Astrocyte of the spinal cord (primary cell): Measurements from ENCODE around the gene VWA3B.

Source experiments
- DNase-seq: peaks from one replicate; pipeline ENCODE4 v3.0.0; 2011; ENCODE audit warnings: low read depth, low spot score
- H3K4me3 ChIP-seq: 2 replicates; pipeline ENCODE4 v1.5.1; 2011; ENCODE audit warnings: low read depth, mild to moderate bottlenecking, low read length, moderate library complexity
- CTCF ChIP-seq: IDR thresholded peaks from 2 replicates; pipeline ENCODE4 v1.5.1; 2012; ENCODE audit warnings: low read depth, mild to moderate bottlenecking, low read length, inconsistent platforms
- in situ Hi-C: cut with HindIII; loops from 2 replicates; pipeline ENCODE4 v1.10.0; 2017; ENCODE audit warnings: low sequenced_read_pairs

VWA3B gene

DNA sequence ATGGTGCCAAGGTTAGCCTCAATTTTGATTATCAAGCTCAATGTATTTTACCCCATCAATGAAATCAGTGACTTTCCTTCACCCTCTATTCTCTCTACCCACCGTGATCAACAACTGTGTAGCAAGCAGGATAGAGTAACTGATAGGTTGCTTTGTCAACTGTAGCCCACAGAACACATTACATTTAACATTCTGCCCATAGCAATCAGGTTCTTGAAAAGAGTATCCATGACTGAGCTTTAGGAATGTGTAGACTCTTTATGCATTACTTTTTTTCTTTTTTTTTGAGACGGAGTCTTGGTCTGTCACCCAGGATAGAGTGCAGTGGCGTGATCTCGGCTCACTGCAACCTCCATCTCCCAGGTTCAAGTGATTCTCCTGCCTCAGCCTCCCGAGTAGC is 19.8 kb upstream of the VWA3B start:
- no peak for TF ChIP-seq CTCF
- in situ Hi-C loops: no loop called here
- H3K4me3 ChIP-seq: no peak overlapping the region
- DNase-seq: no peak

DNA sequence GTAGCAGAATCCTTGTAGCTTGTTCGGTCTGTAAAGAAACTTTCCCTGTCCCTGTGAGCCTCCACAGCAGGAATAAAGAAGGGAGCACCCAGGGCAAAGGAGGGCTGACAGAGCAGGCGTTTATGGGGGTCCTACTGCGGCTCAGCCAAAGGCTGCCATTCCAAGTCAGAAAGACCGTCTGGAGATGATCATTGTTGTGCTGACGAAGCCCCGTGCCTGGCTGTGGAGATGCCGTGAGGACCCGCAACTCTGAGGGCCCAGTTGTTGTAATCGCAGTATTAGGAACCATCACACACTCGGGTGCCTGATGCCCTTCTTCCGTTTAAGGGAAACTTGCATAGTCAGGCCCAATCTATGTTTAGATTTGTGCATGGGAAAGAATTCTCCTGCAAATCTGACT is 16.9 kb upstream of the VWA3B start:
- DNase-seq: no peak
- TF ChIP-seq CTCF: no peak
- in situ Hi-C loops: no loop called here
- H3K4me3 ChIP-seq: no peak overlapping the region

GRCh38 chr2:98072442-98072841 is 14.5 kb upstream of the VWA3B start:
- in situ Hi-C loops: no loop called here
- no peak for DNase-seq
- no peak overlapping the region for H3K4me3 ChIP-seq
- TF ChIP-seq CTCF: no peak

DNA sequence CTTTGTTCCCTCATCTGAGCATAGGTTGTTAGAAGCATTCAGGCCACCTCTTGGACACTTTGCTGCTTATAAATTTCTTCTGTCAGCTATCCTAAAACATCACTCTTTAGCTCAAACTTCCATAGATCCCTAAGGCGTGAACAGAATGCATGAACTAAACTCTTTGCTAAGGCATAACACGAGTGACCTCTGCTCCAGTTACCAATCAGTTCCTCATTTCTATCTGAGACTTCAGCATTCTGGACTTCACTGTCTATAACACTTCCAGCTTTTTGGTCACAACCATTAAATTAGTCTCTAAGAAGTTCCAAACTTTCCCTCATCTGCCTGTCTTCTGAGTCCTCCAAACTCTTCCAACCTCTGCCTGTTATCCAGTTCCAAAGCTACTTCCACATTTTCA is 8.3 kb upstream of the VWA3B start:
- no peak for DNase-seq
- in situ Hi-C loops: no loop called here
- H3K4me3 ChIP-seq: no peak overlapping the region
- TF ChIP-seq CTCF: no peak

DNA sequence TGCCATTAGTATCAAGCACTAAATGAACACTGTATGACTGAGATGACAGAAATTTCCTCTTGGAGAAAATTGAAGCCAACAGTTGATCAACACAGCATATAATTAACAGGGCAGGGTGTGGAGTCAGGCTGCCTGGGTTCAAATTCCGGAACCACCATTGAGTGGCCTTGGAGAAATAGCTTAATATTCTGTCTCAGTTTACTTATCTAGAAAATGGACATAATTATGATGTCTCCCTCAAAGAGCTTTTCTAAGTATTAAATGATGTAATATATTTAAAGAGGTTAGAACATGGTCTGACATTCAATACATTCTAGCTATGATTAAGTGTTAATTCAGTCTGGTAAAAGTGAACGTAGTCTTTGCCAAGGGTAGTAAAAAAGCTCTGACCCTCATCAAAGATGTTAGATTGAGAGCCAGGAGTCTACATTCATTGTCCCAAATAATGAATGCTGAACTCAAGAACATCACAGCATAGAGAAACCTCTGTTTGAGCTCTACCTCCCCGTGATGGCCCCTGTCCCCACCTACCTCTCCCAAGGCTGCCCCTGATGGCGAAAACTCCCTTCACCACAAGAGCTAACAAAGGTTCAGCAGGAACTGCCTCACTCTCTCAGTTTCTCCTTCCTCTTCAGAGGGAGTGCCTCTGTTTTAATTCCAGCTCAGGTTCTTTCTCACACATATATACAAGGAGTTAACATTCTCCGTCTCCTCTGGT is 2.7 kb upstream of the VWA3B start:
- TF ChIP-seq CTCF: no peak
- no peak for DNase-seq
- in situ Hi-C loops: no loop called here
- H3K4me3 ChIP-seq: no peak overlapping the region

- in situ Hi-C loops: no loop called here
- no peak for DNase-seq
- no peak overlapping the region for H3K4me3 ChIP-seq
- no peak for TF ChIP-seq CTCF
Measured at GRCh38 chr2:98084869-98085238, 2.1 kb upstream of the VWA3B start.
